Brain microvascular endothelial cell (primary cell): ENCODE data around the gene ADAM8.

Experiments
- DNase-seq: peaks from one replicate; pipeline ENCODE4 v3.0.0-alpha.2; 2020
- H3K27ac ChIP-seq: fragments of 250-450 bp; sonication (Bioruptor Pico); 2 replicates; pipeline ENCODE4 v1.5.1; 2020; ENCODE audit warnings: mild to moderate bottlenecking, moderate library complexity
- H3K27me3 ChIP-seq: fragments of 250-450 bp; sonication (Bioruptor Pico); replicated peaks from 2 replicates; pipeline ENCODE4 v1.5.1; 2020; ENCODE audit warnings: mild to moderate bottlenecking
- H3K36me3 ChIP-seq: fragments of 250-450 bp; sonication (Bioruptor Pico); replicated peaks from 2 replicates; pipeline ENCODE4 v1.5.1; 2020; ENCODE audit warnings: mild to moderate bottlenecking
- H3K4me3 ChIP-seq: 2 replicates; pipeline ENCODE4 v1.5.1; 2011; ENCODE audit warnings: low read depth, mild to moderate bottlenecking, control low read depth, low read length, moderate library complexity
- CTCF ChIP-seq: IDR thresholded peaks from 2 replicates; pipeline ENCODE4 v1.5.1; 2011; ENCODE audit warnings: low read depth, mild to moderate bottlenecking, moderate library complexity, low read length, control low read depth, inconsistent platforms; ENCODE audit errors: missing control alignments
- in situ Hi-C: cut with HindIII; loops from 2 replicates; pipeline ENCODE4 v1.10.0; 2017; ENCODE audit warnings: low sequenced_read_pairs, low pct_ligation_motif_present

The ADAM8 gene

DNA sequence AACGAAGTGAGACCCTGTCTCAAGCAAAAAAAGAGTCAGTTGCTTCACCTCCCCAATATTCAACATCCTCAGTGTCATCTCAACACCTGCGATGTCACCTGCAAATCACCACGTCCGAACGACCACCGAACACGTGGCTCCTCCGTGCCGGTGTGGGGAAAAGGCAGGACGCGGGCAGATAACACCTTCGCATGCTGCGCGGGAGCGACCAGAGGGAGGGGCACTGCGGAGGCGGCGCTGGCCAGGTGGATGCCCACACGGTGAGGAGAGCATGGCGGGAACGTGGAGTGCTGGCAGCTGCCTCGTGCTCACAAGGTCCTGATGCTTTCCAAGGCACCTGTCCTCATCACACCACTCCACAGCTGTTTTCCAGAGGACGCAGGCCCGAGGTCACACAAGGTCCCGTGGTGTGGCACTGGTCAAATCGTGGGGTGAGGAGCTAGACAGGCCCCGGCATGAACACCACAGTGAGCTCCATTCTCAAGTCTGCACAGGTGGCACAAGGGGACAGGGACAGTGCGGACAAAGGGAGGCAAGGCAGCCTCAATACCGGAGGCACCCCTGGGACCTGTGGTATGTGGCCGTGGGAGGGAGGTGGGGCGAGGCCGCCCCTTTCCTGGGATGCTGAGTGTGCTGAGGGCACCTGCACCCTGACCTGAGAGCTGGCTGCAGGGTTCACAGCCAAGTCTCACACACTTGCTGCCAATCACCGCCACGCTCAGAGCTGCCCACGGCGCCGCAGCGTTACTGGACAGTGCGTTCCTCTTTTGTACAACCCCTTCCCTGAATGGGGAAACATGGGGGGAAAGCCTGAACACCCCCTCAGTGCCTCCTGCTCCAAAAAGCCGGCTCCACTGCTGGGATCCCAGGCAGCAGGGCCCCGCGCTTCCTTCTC lies 19.0 kb upstream of the ADAM8 start:
- Histone ChIP-seq H3K27ac (no peak overlapping the region), H3K4me3 (no peak overlapping the region), H3K27me3 (no peaks in the 10 kb centered on the region), H3K36me3 (peaks cover 48% of the 10 kb centered on the region)
- TF ChIP-seq CTCF, result no peak
- DNase-seq, result no peak
- in situ Hi-C loops, result no loop called here

GRCh38 chr10:133294189-133294588 lies 17.5 kb upstream of the ADAM8 start:
- no peak for TF ChIP-seq CTCF
- H3K27ac ChIP-seq, result no peak overlapping the region
- in situ Hi-C loops, result no loop called here
- peaks cover 55% of the 10 kb centered on the region for H3K36me3 ChIP-seq
- H3K4me3 ChIP-seq, result no peak overlapping the region
- no peak for DNase-seq
- H3K27me3 ChIP-seq, result no peaks in the 10 kb centered on the region

DNA sequence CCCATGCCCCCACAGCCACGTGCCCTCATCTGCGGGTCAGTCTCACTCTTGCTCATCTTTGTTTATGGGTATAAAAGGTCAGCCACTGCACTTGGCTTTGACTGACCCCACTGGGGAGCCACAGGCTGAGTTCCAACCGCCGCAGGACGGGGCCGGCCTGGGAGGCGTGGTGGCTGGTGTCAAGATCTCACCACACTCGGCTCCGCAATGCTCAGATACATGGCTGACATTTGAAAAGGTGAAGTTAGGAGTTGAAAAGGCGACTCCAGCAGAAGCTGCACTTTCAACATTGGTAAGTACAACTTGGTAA lies 17.1 kb upstream of the ADAM8 start:
- in situ Hi-C loops, result no loop called here
- no peak for TF ChIP-seq CTCF
- Histone ChIP-seq H3K36me3 (peaks cover 55% of the 10 kb centered on the region), H3K27me3 (no peaks in the 10 kb centered on the region), H3K27ac (no peak overlapping the region), H3K4me3 (no peak overlapping the region)
- DNase-seq, result no peak

DNA sequence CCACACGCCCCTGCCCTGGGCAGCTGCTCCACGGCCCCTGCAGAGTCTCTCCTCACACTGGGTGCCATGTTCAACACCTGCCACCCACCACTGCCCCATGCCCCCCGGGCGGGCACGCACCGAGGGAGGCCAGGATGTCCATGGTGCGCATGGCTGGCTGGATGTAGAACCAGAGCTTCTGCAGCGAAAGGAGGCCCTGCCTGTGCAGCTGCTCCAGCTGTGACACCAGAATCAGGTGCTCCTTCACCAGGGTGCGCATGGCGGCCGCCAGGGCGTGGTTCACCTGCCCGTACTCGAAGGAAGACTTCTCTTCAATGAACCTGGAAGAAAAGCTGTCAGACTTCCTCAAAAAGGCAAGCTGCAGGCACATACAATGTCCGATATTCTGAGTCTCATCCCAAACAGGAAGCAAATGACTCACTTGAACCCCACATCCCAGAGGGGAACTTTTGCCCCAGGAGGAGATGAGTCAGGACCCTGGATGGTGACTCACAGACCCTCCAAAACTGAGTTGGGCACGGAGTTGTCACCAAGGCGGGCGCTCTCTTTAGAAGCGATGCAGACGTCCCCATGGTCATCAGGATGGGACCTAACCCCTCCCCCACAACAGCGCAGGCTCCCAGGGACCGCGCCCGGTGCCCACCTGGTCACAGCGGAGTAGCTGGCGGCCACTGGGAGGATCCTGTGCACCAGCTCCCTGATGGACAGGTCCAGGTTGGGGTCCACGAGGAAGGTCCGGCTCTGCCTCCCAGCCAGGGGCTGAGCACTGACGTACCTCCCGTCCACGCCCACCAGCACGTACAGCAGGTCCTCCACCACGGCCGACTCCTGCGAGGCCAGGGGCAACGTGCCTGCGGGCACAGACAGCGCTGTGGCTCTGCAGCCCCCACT lies 16.5 kb upstream of the ADAM8 start:
- H3K4me3 ChIP-seq, result no peak overlapping the region
- no peaks in the 10 kb centered on the region for H3K27me3 ChIP-seq
- DNase-seq, result peak; percentile 60
- in situ Hi-C loops, result no loop called here
- no peak for TF ChIP-seq CTCF
- peaks cover 54% of the 10 kb centered on the region for H3K36me3 ChIP-seq
- no peak overlapping the region for H3K27ac ChIP-seq

GRCh38 chr10:133289761-133290160 lies 13.1 kb upstream of the ADAM8 start:
- no peak for TF ChIP-seq CTCF
- H3K27ac ChIP-seq, result no peak overlapping the region
- H3K36me3 ChIP-seq, result peaks cover 56% of the 10 kb centered on the region
- in situ Hi-C loops, result no loop called here
- DNase-seq, result no peak
- no peaks in the 10 kb centered on the region for H3K27me3 ChIP-seq
- H3K4me3 ChIP-seq, result no peak overlapping the region
